Forelimb muscle (tissue), 1 donor: Measurements from ENCODE around the gene TRIM64. TPM values are rescaled to one million over a fixed set of nuclear protein-coding genes. Genes with fewer than 3 reads are reported as not detected.
"Not testable (repeated sequence)": the region's sequence is repeated elsewhere in the genome, so short reads cannot be mapped to it uniquely, and the experiment has no call there.

Experiments
- DNase-seq: peaks from one replicate; pipeline ENCODE4 v3.0.0-alpha.2; 2013; ENCODE audit warnings: low read depth
- polyA plus RNA-seq: library from polyadenylated mRNA; unstranded; fragments of 120-200 nt; gene quantifications from one replicate; pipeline ENCODE4 v1.2.1, GENCODE V29; 2013; ENCODE audit not compliant: insufficient read length

The TRIM64 gene
- not detected for polyA plus RNA-seq

GRCh38 chr11:89965737-89966136, at the start of gene TRIM64:
TRIM64 (plus strand) TSS chr11:89966037; CDS start chr11:89968504, 2,467 bp downstream.
- DNase-seq = not testable (repeated sequence)

- DNase-seq = no peak
Observed at GRCh38 chr11:89922195-89922660, 43.6 kb upstream of the TRIM64 start, which contains the start of gene TRIM49D1. TRIM49D1 (minus strand) TSS chr11:89922245; CDS start chr11:89917710, 4,535 bp downstream.

- not testable (repeated sequence) for DNase-seq
Observed at GRCh38 chr11:89923764-89924163, 42.1 kb upstream of the TRIM64 start, which contains the start of gene TRIM49D2. TRIM49D2 (plus strand) TSS chr11:89924064; CDS start chr11:89926762, 2,698 bp downstream.

DNA sequence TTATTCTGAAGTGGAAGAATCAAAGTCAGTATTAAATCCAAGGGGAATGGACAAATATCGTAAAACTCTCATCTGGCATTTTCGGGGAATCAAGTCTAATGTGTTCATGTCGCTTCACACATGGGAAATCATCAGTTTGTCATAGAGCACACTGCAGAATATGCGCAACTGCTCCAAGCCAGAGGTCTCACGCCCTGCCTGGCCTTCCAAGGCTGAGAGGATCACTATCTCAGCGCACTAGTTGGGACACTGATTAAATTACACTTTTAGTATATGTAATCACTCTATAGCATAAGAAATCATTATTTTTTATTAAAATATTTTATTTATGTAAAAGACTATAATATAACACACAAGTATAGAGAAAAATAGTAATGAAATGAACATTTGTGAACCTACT, 5.0 kb upstream of the TRIM64 start:
- DNase-seq = not testable (repeated sequence)

Other genes with a start within 250 kb of the TRIM64 start
- not detected for gene TRIM49, start 157.5 kb upstream of the TRIM64 start, polyA plus RNA-seq
- gene TRIM64B, start 87.5 kb upstream of the TRIM64 start, polyA plus RNA-seq = not detected
- not detected for gene TRIM49D1, start 43.8 kb upstream of the TRIM64 start, polyA plus RNA-seq
- not detected for gene TRIM49D2, start 42.0 kb upstream of the TRIM64 start, polyA plus RNA-seq
- gene TRIM49C, start 65.1 kb downstream of the TRIM64 start, polyA plus RNA-seq = not detected
- gene UBTFL1, start 119.9 kb downstream of the TRIM64 start, polyA plus RNA-seq = not detected
- 5.2 TPM for gene NAALAD2, start 168.6 kb downstream of the TRIM64 start, polyA plus RNA-seq